Activated CD4-positive, CD25-positive, alpha-beta regulatory T cell (primary cell): ENCODE data around the gene B4GALT5.
"Not testable (repeated sequence)": the region's sequence is repeated elsewhere in the genome, so short reads cannot be mapped to it uniquely, and the experiment has no call there.

Source experiments
- DNase-seq, 4 experiments: peaks; one replicate each; lab custom pipeline; 2025; lab: John Stamatoyannopoulos, UW

Gene B4GALT5

GRCh38 chr20:49713753-49714712 lies at the start of gene B4GALT5:
Gene B4GALT5, minus strand, starts transcription at chr20:49713878. Its CDS starts 188 bp downstream, at chr20:49713690.
- DNase-seq, result peak; percentile 30 to 44 (median 34)

DNA sequence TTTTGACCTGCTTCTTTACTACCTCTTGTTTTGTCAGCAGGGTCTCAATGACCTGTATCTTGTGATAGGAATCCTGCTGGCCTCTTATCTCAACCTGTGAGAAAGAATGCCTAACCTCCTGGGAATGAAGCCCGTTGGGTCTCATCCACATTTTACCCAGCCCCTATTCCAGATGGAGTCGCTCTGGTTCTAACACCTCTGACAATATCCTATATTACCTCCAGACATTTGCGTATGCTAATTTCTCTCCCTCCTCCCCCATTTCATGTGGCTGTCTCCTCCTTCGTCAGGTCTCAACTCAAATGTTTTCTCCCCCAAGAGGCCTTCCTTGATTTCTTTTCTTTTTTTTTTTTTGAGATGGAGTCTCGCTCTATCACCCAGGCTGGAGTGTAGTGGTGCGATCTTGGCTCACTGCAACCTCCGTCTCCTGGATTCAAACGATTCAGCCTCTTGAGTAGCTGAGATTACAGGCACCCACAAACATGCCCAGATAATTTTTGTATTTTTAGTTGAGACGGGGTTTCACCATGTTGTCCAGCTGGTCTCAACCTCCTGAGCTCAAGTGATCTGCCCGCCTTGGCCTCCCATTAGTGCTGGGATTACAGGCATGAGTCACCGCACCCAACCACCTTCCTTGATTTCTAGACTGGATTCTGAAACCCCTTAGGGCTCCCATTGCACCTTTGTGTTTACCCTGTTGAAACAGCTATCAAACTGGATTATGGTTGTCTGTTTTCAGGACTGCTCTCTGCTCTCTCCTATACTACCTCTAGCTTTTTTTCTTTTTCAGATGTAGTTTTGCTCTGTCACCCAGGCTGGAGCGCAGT lies 49.5 kb upstream of the B4GALT5 start:
- DNase-seq, result no peak

GRCh38 chr20:49761888-49762287 lies 48.2 kb upstream of the B4GALT5 start:
- DNase-seq, result not testable (repeated sequence)

DNA sequence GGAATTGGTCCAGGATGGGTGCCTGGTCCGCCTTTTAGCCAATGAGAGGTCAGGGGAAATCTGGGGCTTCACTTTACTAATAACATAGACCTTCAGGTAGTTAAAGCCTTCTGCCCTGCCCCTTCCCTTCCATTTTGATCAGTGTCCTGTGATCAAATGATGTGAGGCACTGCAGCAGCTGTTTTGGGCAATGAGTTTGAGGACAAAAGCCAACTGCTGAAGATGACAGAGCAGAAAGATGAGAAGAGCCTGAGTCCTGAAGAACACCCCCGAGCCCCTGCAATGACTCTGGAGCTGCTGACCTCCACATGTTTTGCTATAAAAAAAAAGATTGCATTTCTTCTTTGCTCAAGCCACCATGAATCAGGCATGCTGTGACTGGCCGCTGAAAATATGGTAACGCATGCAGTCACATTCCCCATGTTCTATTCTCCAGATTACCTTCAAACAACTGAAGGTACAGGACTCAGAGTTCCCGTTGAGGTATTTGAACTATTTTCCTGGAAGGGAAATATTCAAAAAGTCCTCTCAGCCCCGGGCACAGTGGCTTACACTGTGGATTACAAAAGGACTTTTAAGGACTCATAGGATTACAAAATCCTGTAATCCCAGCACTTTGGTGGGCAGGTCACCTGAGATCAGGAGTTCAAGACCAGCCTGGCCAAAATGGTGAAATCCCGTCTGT lies 45.7 kb upstream of the B4GALT5 start:
- no peak for DNase-seq

DNA sequence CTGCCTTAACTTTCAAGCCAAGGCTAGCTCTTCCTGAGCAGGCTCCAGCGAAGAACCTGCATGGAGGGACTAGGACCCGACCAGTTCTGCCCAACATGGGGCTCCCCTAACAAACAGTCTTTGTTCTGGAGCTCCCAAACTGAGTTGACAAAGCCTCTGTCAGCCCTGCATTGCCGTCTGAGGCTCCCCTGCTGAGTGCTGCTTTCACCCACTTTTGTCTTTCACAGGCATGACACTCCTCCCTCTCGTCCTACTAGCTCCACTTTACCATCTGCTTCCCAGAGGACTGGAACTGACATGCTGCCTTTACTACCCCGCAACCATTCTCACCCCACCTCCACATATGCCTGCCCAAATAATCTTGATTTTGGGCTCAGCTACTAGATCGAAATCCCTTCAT lies 45.1 kb upstream of the B4GALT5 start:
- DNase-seq, result no peak

DNA sequence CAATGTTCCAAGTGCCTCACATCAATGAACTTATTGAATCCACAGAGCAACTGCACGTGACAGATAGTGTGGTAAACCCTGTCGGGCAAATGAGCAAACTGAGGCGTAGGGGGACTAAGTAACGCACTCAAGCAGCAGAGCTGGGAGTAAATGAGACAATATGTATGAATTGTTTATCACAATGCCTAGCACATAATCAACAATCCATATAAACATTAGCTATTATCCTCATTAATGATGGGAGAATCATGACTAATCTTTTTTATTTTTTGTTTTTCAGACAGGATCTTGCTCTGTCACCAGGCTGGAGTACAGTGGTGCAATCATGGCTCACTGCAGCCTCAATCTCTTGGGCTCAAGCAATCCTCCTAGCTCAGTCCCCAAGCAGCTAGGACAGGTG lies 43.9 kb upstream of the B4GALT5 start:
- no peak for DNase-seq

GRCh38 chr20:49756241-49756640 lies 42.6 kb upstream of the B4GALT5 start:
- DNase-seq, result no peak

DNA sequence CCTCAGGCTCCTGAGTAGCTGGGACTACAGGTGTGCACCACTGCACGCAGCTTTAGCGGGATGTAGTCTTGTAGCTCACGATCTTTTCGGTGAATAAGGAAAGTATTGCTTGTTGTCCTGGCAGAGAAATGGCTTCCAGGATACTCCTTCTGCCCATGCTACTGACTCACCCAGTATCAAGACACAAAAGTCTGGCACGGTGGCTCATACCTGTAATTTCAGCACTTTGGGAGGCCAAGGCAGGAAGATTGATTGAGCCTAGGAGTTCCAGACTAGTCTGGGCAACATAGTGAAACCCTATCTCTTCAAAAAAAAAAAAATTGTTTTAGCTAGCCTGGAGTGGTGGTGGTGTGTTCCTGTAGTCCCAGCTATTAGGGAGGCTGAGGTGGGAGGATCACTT lies 40.9 kb upstream of the B4GALT5 start:
- no peak for DNase-seq

GRCh38 chr20:49753133-49753532 lies 39.5 kb upstream of the B4GALT5 start:
- DNase-seq, result no peak

DNA sequence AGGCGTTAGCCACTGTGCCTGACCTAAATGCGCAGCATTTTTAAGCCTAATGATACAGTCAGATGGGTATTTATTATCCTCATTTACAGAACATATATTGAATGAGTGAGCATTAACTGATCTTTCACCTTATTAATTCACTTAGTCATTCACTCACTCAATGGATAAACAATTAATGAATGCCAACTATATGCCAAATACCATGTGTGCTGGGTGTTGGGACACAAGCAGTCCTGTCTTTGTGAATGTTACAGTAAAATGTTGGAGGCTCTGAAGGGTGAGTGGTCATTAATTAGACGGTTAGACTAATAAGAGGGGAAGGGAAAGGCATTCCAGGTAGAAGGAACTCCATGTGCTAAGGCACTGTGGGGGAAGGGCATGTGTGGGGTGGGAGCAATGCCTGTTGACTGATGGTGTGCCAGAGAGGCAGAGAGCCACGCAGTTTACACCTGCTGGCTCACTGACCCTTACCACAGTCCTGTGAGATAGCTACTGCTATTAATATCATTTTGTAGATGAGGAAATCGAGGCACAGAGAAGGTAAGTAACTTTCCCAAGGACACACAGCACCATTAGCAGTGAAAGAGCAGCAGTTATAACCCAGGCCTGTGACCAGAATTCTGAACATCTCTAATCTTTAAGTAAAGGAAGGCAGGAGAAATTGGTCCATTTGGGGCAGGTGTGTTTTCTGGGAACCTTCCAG lies 38.7 kb upstream of the B4GALT5 start:
- no peak for DNase-seq

DNA sequence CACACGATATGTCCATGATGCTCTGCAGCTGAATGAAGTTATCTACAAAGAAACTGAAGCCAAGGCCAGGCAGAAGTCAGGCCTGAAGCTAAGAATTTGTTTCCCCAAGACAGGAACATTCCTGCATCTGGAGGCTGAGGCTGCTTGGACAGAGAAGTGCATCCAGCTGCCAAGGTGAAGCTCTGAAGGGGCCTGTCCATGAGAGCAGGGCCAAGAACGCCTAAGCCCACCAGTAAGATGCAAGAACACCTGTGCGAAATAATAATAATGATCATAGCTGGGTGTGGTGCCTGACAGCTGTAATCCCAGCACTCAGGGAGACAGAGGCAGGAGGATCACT lies 37.7 kb upstream of the B4GALT5 start:
- DNase-seq, result no peak

DNA sequence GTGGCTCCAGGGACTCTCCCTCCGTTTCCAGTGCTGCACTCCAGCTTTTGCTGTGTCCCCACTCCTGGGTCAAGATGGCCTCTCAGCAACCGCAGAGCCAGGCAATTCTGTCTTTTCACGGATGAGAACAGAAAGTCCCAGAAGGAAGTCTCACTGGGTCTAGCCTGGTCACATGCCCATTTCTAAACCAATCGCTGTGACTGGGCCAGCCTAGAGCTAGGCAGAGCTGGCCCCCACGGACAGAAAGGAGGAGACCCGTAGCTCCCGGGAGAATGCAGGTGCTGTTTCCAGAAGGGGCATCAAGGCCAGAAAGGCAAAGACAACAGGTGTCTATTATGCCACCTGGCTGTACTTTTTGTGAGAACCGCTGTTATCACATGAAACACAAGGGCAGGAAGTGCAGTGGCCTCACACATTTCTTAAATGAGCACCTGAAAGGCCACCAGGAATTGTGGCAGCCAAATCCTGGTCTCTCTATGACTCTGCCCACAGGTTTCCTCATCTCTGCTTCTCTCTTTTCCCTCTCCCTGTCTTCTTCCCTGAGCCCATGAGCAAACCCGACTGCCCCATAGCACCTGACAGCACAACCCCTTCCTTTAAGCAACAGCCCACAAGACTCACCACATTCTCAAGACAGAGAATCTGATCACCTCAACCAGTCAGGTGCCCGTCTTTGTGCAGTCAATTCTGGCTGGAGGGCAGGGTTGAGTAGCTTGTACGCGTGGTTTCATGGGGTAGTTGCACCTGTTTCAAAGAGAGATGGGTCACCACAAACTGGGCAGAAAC lies 37.1 kb upstream of the B4GALT5 start:
- no peak for DNase-seq

DNA sequence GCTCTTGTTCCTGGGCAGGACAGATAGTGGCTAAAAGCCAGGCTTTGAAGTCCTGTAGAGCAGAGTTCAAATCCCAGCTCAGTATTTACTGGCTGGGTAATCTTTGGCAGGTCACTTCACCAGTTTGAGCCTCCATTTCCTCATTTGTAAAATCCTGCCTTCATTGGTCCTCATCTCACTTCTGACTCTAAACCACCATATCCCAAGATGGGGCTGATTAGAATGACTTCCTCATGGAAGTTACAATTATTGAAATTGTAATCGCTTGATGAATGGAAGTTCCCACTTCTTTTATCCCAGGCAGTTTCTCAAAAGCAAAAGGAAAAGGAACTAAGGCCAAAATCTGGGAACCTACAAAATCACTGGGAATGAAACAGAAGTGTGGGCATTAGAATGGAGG lies 35.9 kb upstream of the B4GALT5 start:
- DNase-seq, result no peak

DNA sequence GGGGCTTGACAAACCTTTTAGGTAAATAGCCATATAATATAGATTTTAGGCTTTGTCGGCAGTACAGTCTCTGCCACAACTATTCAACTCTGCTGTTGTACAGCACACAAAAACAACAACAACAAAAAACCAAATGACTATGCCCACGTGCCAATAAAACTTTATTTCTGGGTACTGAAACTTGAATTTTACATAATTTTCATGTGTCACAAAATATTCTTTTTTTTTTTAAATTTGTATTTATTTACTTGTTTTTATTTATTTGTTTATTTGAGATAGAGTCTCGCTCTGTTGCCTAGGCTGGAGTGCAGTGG lies 34.8 kb upstream of the B4GALT5 start:
- no peak for DNase-seq

DNA sequence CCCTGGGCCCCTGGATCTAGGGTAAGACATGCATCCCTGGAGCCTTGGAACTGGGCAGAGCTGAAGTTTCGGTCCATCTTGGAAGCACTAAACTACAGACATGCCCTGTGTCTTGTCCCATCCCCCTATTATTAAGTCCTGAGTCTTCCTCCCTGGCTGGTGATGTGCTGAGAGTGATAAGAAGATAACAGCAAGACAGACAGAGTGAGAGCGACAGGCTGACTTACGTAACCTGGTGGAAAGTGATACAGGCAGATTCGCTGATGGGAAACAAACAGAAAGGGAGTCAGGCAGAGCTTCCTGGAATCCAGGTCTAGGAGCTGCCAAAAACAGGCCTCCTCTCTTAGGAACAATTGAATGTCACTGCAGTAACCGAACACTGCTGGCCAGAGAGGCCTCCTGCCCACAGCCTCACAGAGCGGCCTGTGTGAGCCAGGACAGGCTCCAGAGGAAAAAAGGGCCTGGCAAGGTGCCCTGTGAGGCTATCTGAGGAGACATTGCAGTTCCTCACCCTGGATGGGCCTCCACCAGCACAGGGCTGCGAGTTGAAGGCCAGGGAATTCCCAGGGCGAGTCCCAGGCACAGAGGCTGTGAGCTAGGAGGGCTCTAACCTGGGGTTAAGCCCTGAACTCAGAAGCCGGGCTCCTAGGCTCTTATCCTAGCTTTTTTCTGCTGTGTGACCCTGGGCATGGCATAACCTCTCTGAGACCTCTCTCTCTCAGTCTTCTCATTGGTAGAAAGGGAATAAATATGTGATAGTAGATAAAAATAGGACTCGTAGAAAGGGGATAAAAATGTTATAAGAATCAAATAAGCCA lies 34.2 kb upstream of the B4GALT5 start:
- DNase-seq, result no peak

DNA sequence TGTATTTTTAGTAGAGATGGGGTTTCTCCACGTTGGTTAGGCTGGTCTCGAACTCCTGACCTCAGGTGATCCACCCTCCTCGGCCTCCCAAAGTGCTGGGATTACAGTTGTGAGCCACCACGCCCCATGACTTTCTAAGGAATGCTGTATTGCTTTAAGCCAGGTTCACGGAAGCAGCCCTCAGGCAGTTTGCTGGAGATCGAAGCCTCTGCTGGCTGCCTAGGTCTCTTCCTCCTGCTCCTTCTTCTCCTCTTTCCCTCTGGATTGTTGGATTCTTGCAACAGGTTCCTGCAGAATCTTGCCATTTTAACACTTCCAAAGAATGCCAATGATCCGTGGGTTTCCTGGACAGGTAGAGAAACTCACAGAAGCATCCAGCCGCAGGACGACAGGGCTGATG lies 29.3 kb upstream of the B4GALT5 start:
- no peak for DNase-seq

- DNase-seq, result no peak
Measured at GRCh38 chr20:49741977-49742376, 28.3 kb upstream of the B4GALT5 start.

DNA sequence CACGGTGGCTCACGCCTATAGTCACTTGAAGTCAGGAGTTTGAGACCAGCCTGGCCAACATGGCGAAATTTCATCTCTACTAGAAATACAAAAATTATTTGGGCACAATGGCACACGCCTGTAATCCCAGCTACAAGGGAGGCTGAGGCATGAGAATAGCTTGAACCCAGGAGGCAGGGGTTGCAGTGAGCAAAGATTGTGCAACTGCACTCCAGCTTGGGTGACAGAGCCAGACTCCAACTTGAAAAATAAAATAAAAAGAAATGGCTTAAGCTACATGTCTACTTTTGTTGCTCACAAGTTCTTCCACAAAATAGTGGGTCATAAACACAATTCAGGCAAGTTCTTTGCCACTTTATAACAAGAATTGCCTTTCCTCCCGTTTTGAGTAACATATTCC lies 27.1 kb upstream of the B4GALT5 start:
- no peak for DNase-seq

DNA sequence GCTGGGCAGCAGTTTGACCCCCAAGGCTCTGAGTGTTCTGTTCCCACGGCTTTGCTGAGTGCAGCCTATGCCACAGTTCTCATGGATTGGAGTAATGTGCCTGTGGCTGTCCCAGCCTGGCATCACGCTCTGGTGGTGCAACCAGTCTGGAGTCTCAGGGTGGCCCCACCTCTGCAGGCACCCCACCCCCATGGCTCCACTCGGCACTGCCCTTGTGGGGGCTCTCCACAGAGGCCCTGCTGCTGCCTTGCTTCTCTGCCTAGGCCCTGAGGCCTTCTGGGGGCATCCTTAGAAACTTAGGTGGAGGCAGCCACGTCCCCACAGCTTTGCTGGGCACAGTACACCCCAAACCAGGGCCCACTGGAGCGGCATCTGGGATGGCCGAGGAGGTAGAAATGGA lies 25.4 kb upstream of the B4GALT5 start:
- DNase-seq, result no peak

GRCh38 chr20:49737260-49737659 lies 23.6 kb upstream of the B4GALT5 start:
- no peak for DNase-seq
